ENCODE results near the gene SPTBN1. TPM values are rescaled to one million over a fixed set of nuclear protein-coding genes. Genes with fewer than 3 reads are reported as not detected.

The SPTBN1 gene
- total RNA-seq, 2 experiments from 2014 or later, result 87.0 to 88.3 TPM

GRCh38 chr2:54566896-54567295, 110.8 kb downstream of the SPTBN1 start:
- DNase-seq, result no peak
- H3K27me3 Mint-ChIP-seq, result no peaks in the 10 kb centered on the region
- H3K9me3 Mint-ChIP-seq, result no peaks in the 10 kb centered on the region
- peak overlapping the region; percentile 6 for H3K4me3 Mint-ChIP-seq
- H3K36me3 Mint-ChIP-seq, result peaks cover 14% of the 10 kb centered on the region
- peaks cover 83% of the 10 kb centered on the region for H3K4me1 Mint-ChIP-seq
- peak overlapping the region; percentile 70 for H3K27ac Mint-ChIP-seq

GRCh38 chr2:54568876-54569321, 112.8 kb downstream of the SPTBN1 start:
- Mint-ChIP-seq H3K27me3 (no peaks in the 10 kb centered on the region), H3K9me3 (peaks cover 3% of the 10 kb centered on the region), H3K36me3 (peaks cover 19% of the 10 kb centered on the region), H3K4me1 (peaks cover 86% of the 10 kb centered on the region), H3K27ac (peak overlapping the region; percentile 99), H3K4me3 (peak overlapping the region; percentile 78)
- DNase-seq, result no peak

- peak; percentile 31 for DNase-seq
- H3K4me3 Mint-ChIP-seq, result peak overlapping the region; percentile 78
- peaks cover 87% of the 10 kb centered on the region for H3K4me1 Mint-ChIP-seq
- H3K9me3 Mint-ChIP-seq, result peaks cover 3% of the 10 kb centered on the region
- peak overlapping the region; percentile 99 for H3K27ac Mint-ChIP-seq
- peaks cover 25% of the 10 kb centered on the region for H3K36me3 Mint-ChIP-seq
- H3K27me3 Mint-ChIP-seq, result no peaks in the 10 kb centered on the region
Measured at GRCh38 chr2:54569745-54570301, 113.7 kb downstream of the SPTBN1 start.

- H3K27me3 Mint-ChIP-seq, result no peaks in the 10 kb centered on the region
- H3K36me3 Mint-ChIP-seq, result peaks cover 25% of the 10 kb centered on the region
- H3K9me3 Mint-ChIP-seq, result peaks cover 3% of the 10 kb centered on the region
- H3K27ac Mint-ChIP-seq, result peak overlapping the region; percentile 99
- H3K4me3 Mint-ChIP-seq, result peak overlapping the region; percentile 78
- H3K4me1 Mint-ChIP-seq, result peaks cover 88% of the 10 kb centered on the region
- no peak for DNase-seq
Measured at GRCh38 chr2:54570321-54570855, 114.3 kb downstream of the SPTBN1 start.

- Mint-ChIP-seq H3K27ac (peak overlapping the region; percentile 99), H3K9me3 (peaks cover 4% of the 10 kb centered on the region), H3K36me3 (peaks cover 28% of the 10 kb centered on the region), H3K4me1 (peaks cover 89% of the 10 kb centered on the region), H3K4me3 (peak overlapping the region; percentile 51), H3K27me3 (no peaks in the 10 kb centered on the region)
- DNase-seq, result peak; percentile 78
Measured at GRCh38 chr2:54570925-54571694, 115.0 kb downstream of the SPTBN1 start.

- no peak for DNase-seq
Measured at GRCh38 chr2:54572262-54572635, 116.1 kb downstream of the SPTBN1 start.

GRCh38 chr2:54572636-54573536, 116.8 kb downstream of the SPTBN1 start:
- H3K27me3 Mint-ChIP-seq, result no peaks in the 10 kb centered on the region
- peak; percentile 50 for DNase-seq
- peak overlapping the region; percentile 99 for H3K27ac Mint-ChIP-seq
- H3K4me3 Mint-ChIP-seq, result peak overlapping the region; percentile 55
- peaks cover 35% of the 10 kb centered on the region for H3K36me3 Mint-ChIP-seq
- peaks cover 4% of the 10 kb centered on the region for H3K9me3 Mint-ChIP-seq
- peaks cover 94% of the 10 kb centered on the region for H3K4me1 Mint-ChIP-seq

More at GRCh38 chr2:54572262-54572635, 116.1 kb downstream of the SPTBN1 start:
- Mint-ChIP-seq H3K36me3 (peaks cover 36% of the 10 kb centered on the region), H3K9me3 (peaks cover 4% of the 10 kb centered on the region), H3K4me3 (peak overlapping the region; percentile 55), H3K27me3 (no peaks in the 10 kb centered on the region), H3K27ac (peak overlapping the region; percentile 99), H3K4me1 (peaks cover 91% of the 10 kb centered on the region)

- Mint-ChIP-seq H3K9me3 (peaks cover 4% of the 10 kb centered on the region), H3K36me3 (peaks cover 34% of the 10 kb centered on the region), H3K4me1 (peaks cover 96% of the 10 kb centered on the region), H3K27ac (peak overlapping the region; percentile 99), H3K4me3 (peak overlapping the region; percentile 33), H3K27me3 (no peaks in the 10 kb centered on the region)
- DNase-seq, result no peak
Measured at GRCh38 chr2:54573537-54573919, 117.4 kb downstream of the SPTBN1 start.

GRCh38 chr2:54574107-54574859, 118.2 kb downstream of the SPTBN1 start:
- Mint-ChIP-seq H3K4me3 (peak overlapping the region; percentile 40), H3K4me1 (peaks cover 95% of the 10 kb centered on the region), H3K9me3 (peaks cover 4% of the 10 kb centered on the region), H3K27me3 (no peaks in the 10 kb centered on the region), H3K36me3 (peaks cover 34% of the 10 kb centered on the region), H3K27ac (peak overlapping the region; percentile 99)
- DNase-seq, result peak; percentile 57

- H3K27ac Mint-ChIP-seq, result peak overlapping the region; percentile 99
- no peak for DNase-seq
- H3K4me1 Mint-ChIP-seq, result peaks cover 95% of the 10 kb centered on the region
- no peaks in the 10 kb centered on the region for H3K27me3 Mint-ChIP-seq
- H3K4me3 Mint-ChIP-seq, result peak overlapping the region; percentile 40
- H3K9me3 Mint-ChIP-seq, result peaks cover 4% of the 10 kb centered on the region
- H3K36me3 Mint-ChIP-seq, result peaks cover 34% of the 10 kb centered on the region
Measured at GRCh38 chr2:54574860-54575247, 118.7 kb downstream of the SPTBN1 start.

GRCh38 chr2:54575379-54575888, 119.3 kb downstream of the SPTBN1 start:
- Mint-ChIP-seq H3K27me3 (no peaks in the 10 kb centered on the region), H3K4me1 (peaks cover 95% of the 10 kb centered on the region), H3K4me3 (peak overlapping the region; percentile 78), H3K27ac (peak overlapping the region; percentile 99), H3K9me3 (peaks cover 4% of the 10 kb centered on the region), H3K36me3 (peaks cover 35% of the 10 kb centered on the region)
- DNase-seq, result peak; percentile 46

GRCh38 chr2:54577035-54577434, 120.9 kb downstream of the SPTBN1 start:
- H3K4me3 Mint-ChIP-seq, result no peak overlapping the region
- H3K36me3 Mint-ChIP-seq, result peaks cover 35% of the 10 kb centered on the region
- H3K4me1 Mint-ChIP-seq, result peaks cover 92% of the 10 kb centered on the region
- no peak for DNase-seq
- H3K9me3 Mint-ChIP-seq, result peaks cover 4% of the 10 kb centered on the region
- peak overlapping the region; percentile 82 for H3K27ac Mint-ChIP-seq
- H3K27me3 Mint-ChIP-seq, result no peaks in the 10 kb centered on the region

- H3K27ac Mint-ChIP-seq, result peak overlapping the region; percentile 62
Measured at GRCh38 chr2:54577944-54578647, 122.0 kb downstream of the SPTBN1 start.

More at GRCh38 chr2:54577944-54578647, 122.0 kb downstream of the SPTBN1 start:
- peaks cover 2% of the 10 kb centered on the region for H3K9me3 Mint-ChIP-seq
- no peak overlapping the region for H3K4me3 Mint-ChIP-seq
- H3K27me3 Mint-ChIP-seq, result no peaks in the 10 kb centered on the region
- H3K4me1 Mint-ChIP-seq, result peaks cover 91% of the 10 kb centered on the region
- peaks cover 29% of the 10 kb centered on the region for H3K36me3 Mint-ChIP-seq
- DNase-seq, result no peak

Measured in activated naive CD8-positive, alpha-beta T cell treated with anti-CD3 and anti-CD28 coated beads for 36 hours (primary cell).